HS-27A (cell line): Measurements from ENCODE around the gene GUCD1.

Experiments used
- DNase-seq: peaks from one replicate; pipeline ENCODE4 v3.0.0-alpha.2; 2012; ENCODE audit warnings: low read depth, missing footprints

Gene GUCD1

GRCh38 chr22:24503843-24504338, 51.0 kb downstream of the GUCD1 start:
- no peak for DNase-seq

- DNase-seq = no peak
These were observed 51.6 kb downstream of the GUCD1 start for GRCh38 chr22:24503137-24503842.

- DNase-seq = no peak
These were observed 52.4 kb downstream of the GUCD1 start for GRCh38 chr22:24502541-24502940.

GRCh38 chr22:24502034-24502433, 52.9 kb downstream of the GUCD1 start:
- DNase-seq = no peak

- no peak for DNase-seq
These were observed 53.5 kb downstream of the GUCD1 start for GRCh38 chr22:24501301-24502005.

- DNase-seq = no peak
These were observed 54.6 kb downstream of the GUCD1 start for GRCh38 chr22:24500277-24500820.

- DNase-seq = no peak
These were observed 55.1 kb downstream of the GUCD1 start for GRCh38 chr22:24499706-24500276.

- DNase-seq = no peak
These were observed 56.1 kb downstream of the GUCD1 start for GRCh38 chr22:24498824-24499223.

GRCh38 chr22:24497841-24498258, 57.1 kb downstream of the GUCD1 start:
- DNase-seq = no peak

- DNase-seq = no peak
These were observed 58.3 kb downstream of the GUCD1 start for GRCh38 chr22:24496661-24497060.

- no peak for DNase-seq
These were observed 58.7 kb downstream of the GUCD1 start for GRCh38 chr22:24496234-24496633.

GRCh38 chr22:24495365-24495675, 59.6 kb downstream of the GUCD1 start:
- no peak for DNase-seq

- no peak for DNase-seq
These were observed 60.2 kb downstream of the GUCD1 start, which contains the start of gene UPB1 for GRCh38 chr22:24494528-24495364. UPB1 (plus strand) TSS chr22:24495332; CDS start chr22:24495404, 72 bp downstream.

GRCh38 chr22:24494167-24494527, 60.8 kb downstream of the GUCD1 start:
- no peak for DNase-seq

- DNase-seq = no peak
These were observed 62.5 kb downstream of the GUCD1 start for GRCh38 chr22:24492391-24492790.
